Sigmoid colon (tissue), 4 donors: ENCODE results near the gene EDNRB.

Source experiments
- EP300 ChIP-seq, 4 donors: sonication (generic); formaldehyde crosslinking; IDR thresholded peaks; one replicate each; pipeline ENCODE4 v1.6.1; 2017; ENCODE audit warnings: antibody characterized with exemption in 4 of 4
- POLR2A ChIP-seq, 2 donors: fragments of 450-650 bp; IDR thresholded peaks; one replicate each; pipeline ENCODE4 v1.6.1; 2016; ENCODE audit warnings: antibody characterized with exemption in 2 of 2, mild to moderate bottlenecking in 2 of 2, moderate library complexity in 2 of 2
- TF ChIP-seq, protein P1 (sequence below), 4 experiments: fragments of 450-650 bp in 3 of 4; fragments of 200-600 bp in 1 of 4; IDR thresholded peaks; one replicate each; pipeline ENCODE4 v1.5.1; 2016 to 2019; ENCODE audit warnings: antibody characterized with exemption in 4 of 4, mild to moderate bottlenecking in 3 of 4, moderate library complexity in 2 of 4

DNA sequence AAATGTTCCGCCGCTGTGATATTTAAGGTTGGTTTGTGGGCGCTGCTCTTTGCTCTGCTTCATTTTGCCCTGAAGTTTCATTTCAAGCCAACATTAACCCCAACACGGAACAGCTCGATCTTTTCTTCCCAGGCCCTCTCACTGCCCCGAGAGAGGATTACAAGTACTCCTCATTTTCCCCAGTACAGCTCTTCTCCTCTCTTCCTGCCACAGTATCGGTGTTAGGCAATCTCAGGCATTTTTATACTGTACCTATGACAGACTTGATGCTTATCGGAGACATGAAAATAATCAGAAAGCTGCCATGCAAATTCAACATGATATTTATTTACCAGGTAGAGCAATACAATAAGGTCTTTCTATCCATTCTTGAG, 1.3 kb upstream of the EDNRB start:
- TF ChIP-seq POLR2A (IDR thresholded peaks at IDR 0.05) (no peak), EP300 (IDR thresholded peaks at IDR 0.05) (no peak)
- TF ChIP-seq, protein P1, sequence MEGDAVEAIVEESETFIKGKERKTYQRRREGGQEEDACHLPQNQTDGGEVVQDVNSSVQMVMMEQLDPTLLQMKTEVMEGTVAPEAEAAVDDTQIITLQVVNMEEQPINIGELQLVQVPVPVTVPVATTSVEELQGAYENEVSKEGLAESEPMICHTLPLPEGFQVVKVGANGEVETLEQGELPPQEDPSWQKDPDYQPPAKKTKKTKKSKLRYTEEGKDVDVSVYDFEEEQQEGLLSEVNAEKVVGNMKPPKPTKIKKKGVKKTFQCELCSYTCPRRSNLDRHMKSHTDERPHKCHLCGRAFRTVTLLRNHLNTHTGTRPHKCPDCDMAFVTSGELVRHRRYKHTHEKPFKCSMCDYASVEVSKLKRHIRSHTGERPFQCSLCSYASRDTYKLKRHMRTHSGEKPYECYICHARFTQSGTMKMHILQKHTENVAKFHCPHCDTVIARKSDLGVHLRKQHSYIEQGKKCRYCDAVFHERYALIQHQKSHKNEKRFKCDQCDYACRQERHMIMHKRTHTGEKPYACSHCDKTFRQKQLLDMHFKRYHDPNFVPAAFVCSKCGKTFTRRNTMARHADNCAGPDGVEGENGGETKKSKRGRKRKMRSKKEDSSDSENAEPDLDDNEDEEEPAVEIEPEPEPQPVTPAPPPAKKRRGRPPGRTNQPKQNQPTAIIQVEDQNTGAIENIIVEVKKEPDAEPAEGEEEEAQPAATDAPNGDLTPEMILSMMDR (IDR thresholded peaks at IDR 0.05), result no peak
